Thyroid gland (tissue), 4 donors: Measurements from ENCODE around the gene MAP4. TPM values are rescaled to one million over a fixed set of nuclear protein-coding genes. Genes with fewer than 3 reads are reported as not detected.

Source experiments
- DNase-seq, 2 donors: peaks; one replicate each; pipeline ENCODE4 v3.0.0-alpha.2; 2019
- H3K27ac ChIP-seq, 3 donors: fragments of 200-600 bp; sonication (generic); 1 replicate in 2 of 3; 2 replicates in 1 of 3; pipeline ENCODE4 v1.5.1; 2016 to 2019; ENCODE audit warnings: mild to moderate bottlenecking in 1 of 3, moderate library complexity in 1 of 3
- H3K27me3 ChIP-seq: fragments of 200-600 bp; sonication (generic); one replicate; pipeline ENCODE4 v1.5.1; 2019
- H3K36me3 ChIP-seq, 2 donors: fragments of 200-600 bp; sonication (generic); one replicate each; pipeline ENCODE4 v1.5.1; 2016 to 2019
- H3K4me1 ChIP-seq, 2 donors: fragments of 200-600 bp; sonication (generic); one replicate each; pipeline ENCODE4 v1.5.1; 2017 to 2019
- H3K4me3 ChIP-seq, 3 donors: fragments of 200-600 bp; sonication (generic); replicated peaks in 1 of 3; 1 replicate in 2 of 3; 2 replicates in 1 of 3; pipeline ENCODE4 v1.5.1; 2016; ENCODE audit warnings: mild to moderate bottlenecking in 1 of 3
- H3K9me3 ChIP-seq: fragments of 200-600 bp; sonication (generic); one replicate; pipeline ENCODE4 v1.5.1; 2017
- POLR2A ChIP-seq, 2 donors: fragments of 450-650 bp; IDR thresholded peaks; one replicate each; pipeline ENCODE4 v1.6.1; 2017; ENCODE audit warnings: antibody characterized with exemption in 2 of 2, mild to moderate bottlenecking in 2 of 2, moderate library complexity in 1 of 2
- WGBS, 2 donors: methylation state at CpG; one replicate each; pipeline ENCODE4 v1.1.5; 2017; 5-methylcytosine and 5-hydroxymethylcytosine counted together
- intact Hi-C: fragments of 100-400 bp; cut with DNase I; formaldehyde crosslinking; loops from one replicate; pipeline ENCODE4 v1.15.1; 2023
- total RNA-seq, 4 donors: library from RNA; depleted of rRNA; stranded (reverse); fragments of >200 nt; gene quantifications; one replicate each; pipeline ENCODE4 v1.2.3, GENCODE V29; 2016
- TF ChIP-seq, protein P1 (sequence below), 6 experiments: fragments of 200-600 bp in 3 of 6; fragments of 450-650 bp in 3 of 6; sonication (generic) in 3 of 6; IDR thresholded peaks; one replicate each; pipeline ENCODE4 v1.5.1; 2016 to 2019; ENCODE audit warnings: antibody characterized with exemption in 6 of 6, mild to moderate bottlenecking in 2 of 6, inconsistent platforms in 1 of 6, moderate library complexity in 1 of 6

Gene MAP4
- total RNA-seq, 4 donors from 2014 or later: 75.5 to 103 (median 88.0) TPM

DNA sequence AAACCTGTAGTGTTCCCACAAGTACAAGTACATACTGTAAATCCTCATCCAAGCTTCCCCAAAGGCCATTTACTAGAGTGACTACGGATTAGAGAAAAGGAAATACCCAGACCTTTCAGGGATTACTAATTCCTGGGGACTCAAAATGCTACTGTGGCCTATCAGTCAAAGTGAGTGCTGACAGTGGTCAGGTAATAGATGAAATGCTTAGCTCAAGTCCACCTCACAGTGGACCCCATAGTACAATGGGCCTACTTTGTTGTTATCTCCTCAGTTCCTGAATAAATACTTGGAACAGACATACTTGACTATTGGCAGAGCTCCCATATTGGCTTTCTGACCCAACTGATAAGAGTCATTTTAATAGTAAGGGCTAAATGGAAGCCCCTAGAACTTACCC lies 61.6 kb downstream of the MAP4 start:
- Histone ChIP-seq H3K4me3 (no peak overlapping the region), H3K27me3 (no peaks in the 10 kb centered on the region), H3K9me3 (no peaks in the 10 kb centered on the region), H3K27ac (no peak overlapping the region), H3K4me1 (peaks cover 0 to 11% of the 10 kb centered on the region in 2 donors), H3K36me3 (no peaks in the 10 kb centered on the region)
- TF ChIP-seq, protein P1, sequence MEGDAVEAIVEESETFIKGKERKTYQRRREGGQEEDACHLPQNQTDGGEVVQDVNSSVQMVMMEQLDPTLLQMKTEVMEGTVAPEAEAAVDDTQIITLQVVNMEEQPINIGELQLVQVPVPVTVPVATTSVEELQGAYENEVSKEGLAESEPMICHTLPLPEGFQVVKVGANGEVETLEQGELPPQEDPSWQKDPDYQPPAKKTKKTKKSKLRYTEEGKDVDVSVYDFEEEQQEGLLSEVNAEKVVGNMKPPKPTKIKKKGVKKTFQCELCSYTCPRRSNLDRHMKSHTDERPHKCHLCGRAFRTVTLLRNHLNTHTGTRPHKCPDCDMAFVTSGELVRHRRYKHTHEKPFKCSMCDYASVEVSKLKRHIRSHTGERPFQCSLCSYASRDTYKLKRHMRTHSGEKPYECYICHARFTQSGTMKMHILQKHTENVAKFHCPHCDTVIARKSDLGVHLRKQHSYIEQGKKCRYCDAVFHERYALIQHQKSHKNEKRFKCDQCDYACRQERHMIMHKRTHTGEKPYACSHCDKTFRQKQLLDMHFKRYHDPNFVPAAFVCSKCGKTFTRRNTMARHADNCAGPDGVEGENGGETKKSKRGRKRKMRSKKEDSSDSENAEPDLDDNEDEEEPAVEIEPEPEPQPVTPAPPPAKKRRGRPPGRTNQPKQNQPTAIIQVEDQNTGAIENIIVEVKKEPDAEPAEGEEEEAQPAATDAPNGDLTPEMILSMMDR (IDR thresholded peaks at IDR 0.05): no peak
- TF ChIP-seq POLR2A (IDR thresholded peaks at IDR 0.05): no peak
- no peak for DNase-seq
- WGBS, 2 donors: 83 to 92% methylated on average over 1 of the region's 1 CpG
- intact Hi-C loops: no loop called here

DNA sequence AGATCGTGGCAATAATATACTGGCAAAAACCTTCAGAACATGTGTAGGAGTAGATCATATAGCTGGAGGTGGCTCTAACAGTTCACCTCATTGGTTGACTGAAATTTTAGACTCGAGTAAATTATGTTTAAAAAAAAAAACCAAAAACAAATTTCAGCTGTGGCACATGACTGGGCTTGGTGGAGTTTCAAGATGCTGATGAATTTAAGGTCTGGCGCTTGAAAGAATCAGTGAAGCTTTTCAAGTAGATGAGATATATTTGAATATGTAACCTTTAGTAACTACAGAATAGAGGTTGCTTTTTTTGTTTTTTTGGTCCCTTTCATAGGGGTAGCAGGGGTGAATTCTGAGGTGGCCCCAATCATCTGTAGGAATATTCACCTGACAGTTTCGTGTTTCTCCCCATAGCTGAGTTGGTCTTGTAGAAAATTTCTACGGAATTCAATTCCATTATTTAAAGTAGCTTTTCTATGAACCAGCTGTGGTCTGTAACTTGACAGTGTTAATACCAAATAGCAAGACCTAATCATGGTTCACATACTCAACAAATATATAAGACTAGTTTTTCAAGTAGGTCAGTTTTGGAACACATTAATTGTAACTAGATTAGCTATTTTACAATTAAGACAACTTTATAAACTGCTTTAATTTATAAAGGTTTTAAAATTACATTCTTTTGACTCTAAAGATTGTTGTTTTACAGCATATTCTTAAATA lies 65.6 kb downstream of the MAP4 start:
- intact Hi-C loops: no loop called here
- peaks cover 0 to 11% of the 10 kb centered on the region in 2 donors for H3K4me1 ChIP-seq
- DNase-seq: no peak
- no peak overlapping the region for H3K27ac ChIP-seq
- H3K4me3 ChIP-seq: no peak overlapping the region
- TF ChIP-seq POLR2A (IDR thresholded peaks at IDR 0.05): no peak
- TF ChIP-seq, protein P1 (IDR thresholded peaks at IDR 0.05): no peak
- no peaks in the 10 kb centered on the region for H3K27me3 ChIP-seq
- 81 to 86% methylated on average over 5 of the region's 5 CpGs for WGBS, 2 donors
- no peaks in the 10 kb centered on the region for H3K36me3 ChIP-seq
- no peaks in the 10 kb centered on the region for H3K9me3 ChIP-seq

DNA sequence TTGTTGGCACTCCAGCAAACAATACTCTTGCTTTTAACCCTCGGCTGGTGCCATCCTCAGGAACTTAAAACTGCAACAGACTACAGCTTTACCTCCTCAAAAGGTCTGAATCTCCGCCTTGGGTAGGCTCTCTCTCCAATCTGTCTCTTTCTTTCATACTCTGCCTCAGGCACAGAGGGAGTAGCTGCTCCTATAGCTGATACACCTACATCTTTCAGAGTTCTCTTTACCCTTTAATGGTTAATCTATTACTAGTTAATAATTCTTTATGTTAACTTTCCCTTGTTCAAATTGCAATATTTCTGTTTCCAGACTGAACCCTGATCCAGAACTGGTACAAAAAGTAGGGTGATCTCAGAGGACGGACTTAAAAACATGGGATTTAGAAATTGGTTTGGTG lies 66.2 kb downstream of the MAP4 start:
- Histone ChIP-seq H3K9me3 (no peaks in the 10 kb centered on the region), H3K4me3 (no peak overlapping the region), H3K36me3 (no peaks in the 10 kb centered on the region), H3K4me1 (peaks cover 0 to 11% of the 10 kb centered on the region in 2 donors), H3K27ac (no peak overlapping the region), H3K27me3 (no peaks in the 10 kb centered on the region)
- WGBS, 2 donors: 95 to 97% methylated on average over 3 of the region's 3 CpGs
- TF ChIP-seq, protein P1 (IDR thresholded peaks at IDR 0.05): no peak
- no peak for TF ChIP-seq POLR2A (IDR thresholded peaks at IDR 0.05)
- no peak for DNase-seq
- intact Hi-C loops: no loop called here

DNA sequence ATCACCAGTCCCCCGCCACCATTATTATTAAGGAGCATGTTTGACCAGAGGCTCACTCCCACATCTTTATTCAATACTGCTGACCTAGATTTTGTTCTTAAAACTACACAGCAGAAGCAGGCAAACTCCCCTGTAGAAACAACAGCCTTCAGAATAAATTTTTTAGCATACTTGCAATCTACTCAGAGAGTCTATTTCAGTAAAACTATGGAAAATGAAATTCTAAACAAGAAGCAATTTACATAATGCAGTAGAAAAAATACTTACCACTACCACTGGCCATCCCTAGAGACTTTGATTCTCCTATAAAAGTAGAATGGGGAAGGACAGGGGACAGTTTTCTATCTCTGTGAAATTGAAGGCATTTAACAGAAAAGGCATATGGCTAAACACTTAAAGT lies 76.0 kb downstream of the MAP4 start:
- Histone ChIP-seq H3K27me3 (no peaks in the 10 kb centered on the region), H3K4me3 (no peak overlapping the region), H3K36me3 (no peaks in the 10 kb centered on the region), H3K27ac (no peak overlapping the region), H3K9me3 (no peaks in the 10 kb centered on the region), H3K4me1 (no peaks in the 10 kb centered on the region)
- WGBS, 2 donors: 46 to 100% methylated on average over 1 of the region's 1 CpG
- no peak for DNase-seq
- intact Hi-C loops: no loop called here
- no peak for TF ChIP-seq POLR2A (IDR thresholded peaks at IDR 0.05)
- TF ChIP-seq, protein P1 (IDR thresholded peaks at IDR 0.05): no peak

DNA sequence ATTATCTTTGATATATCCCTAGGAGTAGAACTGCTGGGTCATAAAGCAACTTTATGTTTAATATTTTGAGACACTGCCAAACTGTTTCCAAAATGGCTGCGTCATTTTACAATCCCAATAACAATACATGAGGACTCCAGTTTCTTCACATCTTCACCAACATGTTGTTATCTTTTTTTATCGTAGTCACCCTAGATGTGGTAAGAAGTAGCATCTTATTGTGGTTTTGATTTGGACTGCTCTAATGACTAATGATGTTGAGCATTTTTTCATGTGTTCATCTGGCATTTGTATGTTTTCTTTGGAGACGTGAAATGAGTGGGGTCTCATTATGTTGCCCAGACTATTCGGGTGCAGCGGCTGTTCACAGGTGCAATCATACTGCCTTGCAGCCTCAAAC lies 83.8 kb downstream of the MAP4 start:
- Histone ChIP-seq H3K36me3 (peaks cover 4 to 5% of the 10 kb centered on the region in 2 donors), H3K9me3 (no peaks in the 10 kb centered on the region), H3K27ac (no peak overlapping the region), H3K27me3 (no peaks in the 10 kb centered on the region), H3K4me3 (no peak overlapping the region), H3K4me1 (peaks cover 4 to 7% of the 10 kb centered on the region in 2 donors)
- intact Hi-C loops: no loop called here
- no peak for DNase-seq
- no peak for TF ChIP-seq POLR2A (IDR thresholded peaks at IDR 0.05)
- TF ChIP-seq, protein P1 (IDR thresholded peaks at IDR 0.05): no peak
- 91 to 96% methylated on average over 5 of the region's 5 CpGs for WGBS, 2 donors
